HG03039 (cell line): ENCODE measurements around the gene NUP35.
"Not testable (repeated sequence)": the region's sequence is repeated elsewhere in the genome, so short reads cannot be mapped to it uniquely, and the experiment has no call there.

Source experiments
- ATAC-seq: cut with Tn5 transposase; IDR thresholded peaks from one replicate; pipeline ENCODE4 v1.9.1; 2021; ENCODE audit warnings: mild to moderate bottlenecking, moderate library complexity; ENCODE audit not compliant: unreplicated experiment

The NUP35 gene

DNA sequence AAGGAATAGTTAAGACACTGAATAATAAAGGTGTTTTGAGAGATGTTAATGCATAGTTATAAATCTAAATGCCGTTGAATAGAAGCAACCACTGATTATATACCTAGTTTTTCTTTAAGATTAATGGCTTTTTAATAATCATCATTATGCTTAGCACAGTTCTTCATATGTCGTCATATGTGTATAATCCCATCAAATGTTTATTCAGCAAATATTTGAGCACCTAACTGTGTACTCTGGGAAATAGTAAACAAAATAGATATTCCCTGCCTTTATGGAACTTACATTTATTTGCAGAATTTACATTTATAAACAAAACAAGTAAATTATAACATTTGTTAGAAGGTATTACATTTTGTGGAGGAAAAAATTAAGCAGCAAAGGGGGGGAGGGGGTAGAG lies 9.8 kb downstream of the NUP35 start:
- no peak for ATAC-seq

DNA sequence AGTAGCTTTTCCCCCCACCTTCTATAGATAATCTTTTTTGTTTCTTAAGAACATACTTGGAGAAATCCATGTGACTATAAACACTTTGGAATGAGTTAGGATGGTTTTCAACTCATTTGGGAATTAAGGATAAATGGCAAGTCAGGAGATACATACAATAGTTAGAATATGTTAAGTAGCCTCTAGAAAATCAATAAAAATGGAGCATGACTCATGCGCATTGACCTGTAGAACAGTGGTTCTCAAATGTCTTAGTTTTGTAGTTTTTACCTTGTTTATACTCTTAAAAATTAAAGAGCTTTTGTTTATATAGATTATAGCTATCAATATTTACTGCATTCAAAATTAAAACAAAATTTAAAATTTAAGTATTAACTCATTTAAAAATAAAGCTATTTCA lies 24.7 kb downstream of the NUP35 start:
- no peak for ATAC-seq

DNA sequence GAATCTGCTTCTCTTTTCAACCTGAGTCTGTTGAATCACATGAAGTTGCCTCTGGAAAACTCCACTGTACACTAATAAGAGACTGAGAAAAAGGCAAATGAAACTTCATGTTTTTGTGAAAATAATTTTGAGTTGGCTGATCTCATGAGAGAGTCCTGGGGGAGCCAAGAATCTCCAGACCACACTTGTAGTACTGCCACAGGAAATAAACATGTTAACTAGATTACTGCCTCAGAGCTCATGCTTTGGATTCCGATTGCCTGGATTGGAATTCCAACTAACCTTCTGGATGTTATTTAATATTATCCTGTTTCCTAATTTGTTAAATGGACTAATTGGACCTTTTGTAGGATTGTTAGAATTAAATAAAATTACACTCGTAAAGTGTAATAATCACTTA lies 25.2 kb downstream of the NUP35 start:
- no peak for ATAC-seq

DNA sequence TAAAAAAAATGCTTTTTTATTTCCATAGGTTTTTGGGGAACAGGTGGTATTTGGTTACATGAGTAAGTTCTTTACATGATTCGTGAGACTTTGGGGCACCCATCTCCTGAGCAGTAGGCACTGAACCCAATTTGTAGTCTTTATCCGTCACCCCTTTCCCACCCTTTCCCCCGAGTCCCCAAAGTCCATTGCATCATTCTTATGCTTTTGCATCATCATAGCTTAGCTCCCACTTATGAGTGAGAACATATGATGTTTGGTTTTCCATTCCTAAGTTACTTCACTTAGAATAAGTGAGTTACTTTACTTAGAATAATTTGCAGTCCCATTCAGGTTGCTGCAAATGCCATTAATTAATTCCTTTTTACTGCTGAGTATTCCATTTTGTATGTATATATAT lies 28.0 kb downstream of the NUP35 start:
- ATAC-seq: not testable (repeated sequence)

DNA sequence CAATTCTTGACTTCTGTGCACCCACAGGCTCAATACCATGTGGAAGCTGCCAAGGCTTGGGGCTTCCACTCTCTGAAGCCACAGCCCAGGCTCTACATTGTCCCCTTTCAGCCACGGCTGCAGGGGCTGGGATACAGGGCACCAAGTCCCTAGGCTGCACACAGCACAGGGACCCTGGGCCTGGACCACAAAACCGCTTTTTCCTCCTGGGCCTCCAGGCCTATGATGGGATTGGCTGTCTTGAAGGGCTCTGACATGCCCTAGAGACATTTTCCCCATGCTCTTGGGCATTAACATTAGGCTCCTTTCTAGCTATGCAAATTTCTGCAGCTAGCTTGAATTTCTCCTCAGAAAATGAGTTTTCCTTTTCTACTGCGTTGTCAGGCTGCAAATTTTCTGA lies 29.7 kb downstream of the NUP35 start:
- no peak for ATAC-seq

DNA sequence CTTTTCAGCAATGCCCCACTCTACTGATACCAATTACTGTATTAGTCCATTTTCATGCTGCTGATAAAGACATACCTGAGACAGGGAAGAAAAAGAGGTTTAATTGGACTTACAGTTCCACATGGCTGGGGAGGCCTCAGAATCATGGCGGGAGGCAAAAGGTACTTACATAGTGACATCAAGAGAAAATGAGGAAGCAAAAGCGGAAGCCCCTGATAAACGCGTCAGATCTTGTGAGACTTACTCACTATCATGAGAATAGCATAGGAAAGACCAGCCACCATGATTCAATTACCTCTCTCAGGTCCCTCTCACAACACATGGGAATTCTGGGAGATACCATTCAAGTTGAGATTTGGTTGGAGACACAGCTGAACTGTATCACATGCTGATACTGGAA lies 30.5 kb downstream of the NUP35 start:
- not testable (repeated sequence) for ATAC-seq

DNA sequence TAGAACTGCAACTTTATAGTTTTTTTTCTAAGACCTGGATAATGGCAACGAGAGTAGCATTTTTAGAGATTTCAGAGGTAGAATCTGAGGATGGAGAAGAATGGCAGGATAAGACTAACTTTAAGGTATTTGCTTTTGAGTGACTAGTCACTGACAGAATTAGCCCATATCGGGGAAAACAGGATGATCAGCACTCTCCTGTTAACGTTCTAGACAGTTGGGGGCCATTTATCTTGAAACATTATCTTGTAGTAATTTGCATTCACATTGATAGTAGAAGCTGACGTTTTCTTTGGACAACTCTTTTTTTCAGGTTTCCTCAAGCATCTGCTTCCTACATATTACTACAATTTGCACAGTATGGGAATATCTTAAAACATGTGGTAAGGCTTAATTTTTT lies 32.9 kb downstream of the NUP35 start:
- ATAC-seq: no peak

DNA sequence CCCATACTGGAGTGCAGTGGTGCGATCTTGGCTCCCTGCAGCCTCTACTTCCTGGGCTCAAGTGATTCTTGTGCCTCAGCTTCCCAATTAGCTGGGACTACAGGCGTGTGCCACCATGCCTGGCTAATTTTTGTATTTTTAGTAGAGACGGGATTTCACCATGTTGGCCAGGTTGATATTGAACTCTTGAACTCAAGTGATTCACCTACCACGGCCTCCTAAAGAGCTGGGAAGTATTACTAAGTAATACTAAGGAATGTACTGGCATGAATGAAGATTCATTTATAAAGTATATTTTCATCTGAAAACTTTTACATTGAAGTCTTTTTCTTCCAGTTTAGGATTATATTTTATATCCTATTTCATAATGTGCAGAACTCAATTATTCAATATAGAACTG lies 38.1 kb downstream of the NUP35 start:
- no peak for ATAC-seq

DNA sequence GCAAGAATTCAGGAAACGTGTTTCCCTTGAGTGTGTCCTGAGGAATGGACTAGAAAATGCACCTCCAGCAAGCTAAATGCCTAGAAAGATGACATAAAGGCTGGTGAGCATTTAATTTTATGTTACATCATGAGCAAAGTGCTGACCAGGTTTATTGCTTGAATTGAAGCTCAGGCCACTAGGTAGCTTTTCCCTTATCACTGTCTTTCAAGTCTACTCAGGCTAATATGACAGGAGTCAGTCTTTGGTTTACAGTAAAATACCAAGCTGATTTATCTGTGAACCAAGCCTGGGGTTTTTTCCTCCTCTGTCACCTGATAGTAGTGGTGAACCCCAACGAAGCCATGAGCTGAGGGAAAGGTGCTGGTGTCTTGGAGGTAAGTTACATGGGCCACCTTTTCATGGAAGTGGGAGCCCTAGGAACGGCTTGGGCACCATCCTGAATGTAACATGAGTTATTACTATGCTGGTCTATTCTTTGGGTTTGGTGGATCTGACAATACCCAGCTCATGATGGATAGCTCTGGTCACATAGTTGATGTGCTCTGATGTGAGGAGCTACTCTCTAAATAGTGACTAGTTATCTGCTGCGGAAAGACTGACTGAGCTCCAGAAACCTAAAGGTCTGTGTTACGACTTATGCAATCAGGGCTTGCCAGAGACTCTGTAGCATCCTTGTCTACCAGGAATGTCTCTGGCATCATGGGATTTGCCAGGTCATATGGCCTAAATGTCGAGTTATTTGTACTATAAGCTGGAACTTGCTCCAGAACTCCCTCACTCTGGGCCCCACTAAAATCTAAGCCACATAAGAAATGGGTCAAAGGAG lies 39.8 kb downstream of the NUP35 start:
- ATAC-seq: no peak

DNA sequence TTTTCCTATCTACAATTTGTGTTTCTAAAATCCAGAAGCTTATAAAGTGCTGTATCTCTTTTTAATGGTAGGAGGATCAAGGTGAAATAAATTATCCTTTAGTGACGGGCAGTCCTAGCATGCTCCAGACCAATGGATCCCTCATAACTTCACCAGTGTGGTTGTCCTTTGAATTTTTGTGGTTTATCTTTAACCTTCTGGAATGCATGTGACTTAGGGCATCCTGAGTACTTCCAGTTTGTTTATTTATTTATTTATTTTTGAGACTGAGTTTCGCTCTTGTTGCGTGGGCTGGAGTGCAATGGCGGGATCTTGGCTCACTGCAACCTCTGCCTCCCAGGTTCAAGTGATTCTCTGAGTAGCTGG lies 40.4 kb downstream of the NUP35 start:
- ATAC-seq: no peak

DNA sequence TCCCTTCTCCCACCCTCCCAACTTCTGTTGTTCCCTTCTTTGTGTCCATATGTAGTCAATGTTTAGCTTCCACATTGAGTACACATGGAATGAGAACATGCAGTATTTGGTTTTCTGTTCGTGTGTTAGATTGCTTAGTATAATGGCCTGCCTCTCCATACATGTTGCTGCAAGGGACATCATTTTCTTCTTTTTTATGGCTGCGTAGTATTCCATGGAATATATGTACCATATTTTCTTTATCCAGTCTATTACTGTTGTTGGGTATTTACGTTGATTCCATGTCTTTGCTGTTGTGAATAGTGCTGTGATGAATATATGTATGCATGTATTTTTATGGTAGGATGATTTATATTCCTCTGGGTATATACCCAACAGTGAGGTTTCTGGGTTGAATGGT lies 42.0 kb downstream of the NUP35 start:
- no peak for ATAC-seq

DNA sequence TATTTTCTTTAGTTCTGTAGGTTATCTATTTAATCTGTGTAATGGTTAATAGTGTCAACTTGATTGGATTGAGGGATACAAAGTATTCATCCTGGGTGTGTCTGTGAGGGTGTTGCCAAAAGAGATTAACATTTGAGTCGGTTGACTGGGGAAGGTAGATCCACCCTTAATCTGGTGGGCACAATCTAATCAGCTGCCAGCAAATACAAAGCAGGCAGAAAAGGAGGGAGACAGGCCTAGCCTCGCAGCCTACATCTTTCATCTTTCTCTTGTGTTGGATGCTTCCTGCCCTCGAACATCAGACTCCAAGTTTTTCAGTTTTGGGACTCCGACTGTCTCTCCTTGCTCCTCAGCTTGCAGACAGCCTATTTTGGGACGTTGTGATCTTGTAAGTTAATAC lies 42.7 kb downstream of the NUP35 start:
- not testable (repeated sequence) for ATAC-seq

DNA sequence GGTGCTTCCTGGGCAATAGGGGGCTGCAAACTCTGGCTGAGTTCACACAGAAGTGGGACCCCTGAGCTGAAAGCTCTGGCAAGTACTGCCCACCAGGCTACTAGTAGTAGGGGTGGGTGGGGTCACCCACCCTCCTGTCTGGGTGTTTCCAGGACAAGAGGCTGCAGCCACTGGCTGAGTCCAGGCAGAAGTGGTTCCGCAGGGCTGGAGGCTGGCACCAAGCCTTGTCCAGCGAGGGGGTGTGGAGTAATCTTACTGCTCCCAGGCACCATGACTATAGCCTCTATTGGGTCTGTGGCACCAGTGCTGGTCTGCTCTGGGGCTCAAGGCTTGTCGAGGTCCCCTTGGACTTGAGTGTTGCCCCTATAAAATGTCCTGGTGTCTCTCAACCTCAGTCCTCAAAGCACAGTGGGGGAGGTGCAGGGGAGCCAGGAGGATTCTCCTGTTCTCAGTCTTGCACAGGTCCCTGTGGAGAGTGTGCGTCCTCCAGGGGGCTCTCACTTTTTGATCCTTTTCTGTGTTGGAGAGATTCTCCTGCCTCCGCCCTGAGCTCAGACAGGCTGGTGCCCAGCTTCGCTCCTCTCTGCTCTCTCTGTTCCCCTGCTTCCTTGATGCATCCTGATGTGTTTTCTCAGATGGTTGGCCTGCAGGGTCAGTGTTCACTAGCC lies 48.1 kb downstream of the NUP35 start:
- no peak for ATAC-seq

DNA sequence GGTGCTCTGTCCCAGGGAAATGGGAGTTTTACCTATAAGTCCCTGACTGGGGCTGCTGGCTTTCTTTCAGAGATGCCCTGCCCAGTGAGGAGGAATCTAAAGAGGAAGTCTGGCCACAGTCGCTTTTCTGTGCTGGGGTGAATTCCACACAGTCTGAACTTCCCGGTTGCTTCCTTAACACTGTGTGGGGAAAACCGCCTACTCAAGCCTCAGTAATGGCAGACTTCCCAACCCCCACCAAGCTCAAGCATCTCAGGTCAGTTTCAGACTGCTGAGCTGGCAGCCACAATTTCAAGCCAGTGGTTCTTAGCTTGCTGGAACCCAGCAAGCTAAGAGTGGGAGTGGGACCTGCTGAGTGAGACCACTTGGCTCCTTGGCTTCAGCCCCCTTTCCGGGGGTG lies 54.9 kb downstream of the NUP35 start:
- no peak for ATAC-seq

DNA sequence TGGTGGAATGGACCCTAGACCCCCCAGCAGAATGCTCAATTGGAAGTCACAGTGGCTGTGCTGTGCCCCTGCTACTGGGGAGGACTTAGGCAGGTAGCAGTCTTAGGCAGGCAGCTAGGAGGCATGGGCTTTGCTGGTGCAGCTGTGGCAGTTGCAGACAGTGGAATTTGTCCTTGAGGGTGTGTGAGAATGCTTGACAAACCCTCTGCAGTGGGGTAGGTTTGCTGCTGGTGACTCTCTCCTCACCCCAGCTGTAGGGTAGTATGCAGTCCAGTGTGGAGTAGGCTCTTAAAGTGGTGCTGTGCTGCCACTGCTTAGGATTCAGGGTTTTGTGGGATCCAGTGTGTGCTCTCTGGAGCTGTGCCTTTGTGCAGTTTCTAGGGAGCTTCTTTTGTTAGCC lies 61.3 kb downstream of the NUP35 start:
- no peak for ATAC-seq

DNA sequence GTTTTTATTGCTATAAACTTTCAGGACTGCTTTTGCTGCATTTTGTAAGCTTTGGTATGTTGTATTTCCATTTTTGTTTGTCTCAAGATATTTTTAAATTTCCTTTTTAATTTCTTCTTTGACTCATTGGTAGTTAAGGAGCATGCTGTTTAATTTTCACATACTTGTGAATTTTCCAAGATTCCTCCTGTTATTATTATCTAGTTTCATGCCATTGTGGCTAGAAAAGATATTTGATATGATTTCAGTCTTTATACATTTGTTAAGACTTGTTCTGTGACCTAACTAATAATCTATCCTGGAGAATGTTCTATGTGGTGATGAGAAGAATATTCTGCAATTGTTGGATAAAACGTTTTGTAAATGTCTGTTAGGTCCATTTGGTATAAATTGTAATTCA lies 62.1 kb downstream of the NUP35 start:
- no peak for ATAC-seq

DNA sequence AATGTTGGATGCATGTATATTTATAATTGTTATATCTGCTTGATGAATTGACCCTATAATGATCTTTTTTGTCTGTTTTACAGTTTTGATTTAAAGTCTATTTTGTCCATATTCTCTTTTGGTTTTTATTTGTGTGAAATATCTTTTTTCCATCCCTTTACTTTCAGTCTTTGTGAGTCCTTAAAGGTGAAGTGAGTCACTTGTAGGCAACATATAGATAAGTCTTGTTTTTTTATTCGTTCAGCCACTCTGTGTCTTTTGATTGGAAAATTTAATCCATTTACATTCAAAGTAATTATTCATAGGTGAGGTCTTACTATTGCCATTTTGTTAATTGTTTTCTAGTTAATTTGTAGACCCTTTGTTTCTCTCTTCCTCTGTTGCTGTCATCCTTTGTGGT lies 62.5 kb downstream of the NUP35 start:
- no peak for ATAC-seq

DNA sequence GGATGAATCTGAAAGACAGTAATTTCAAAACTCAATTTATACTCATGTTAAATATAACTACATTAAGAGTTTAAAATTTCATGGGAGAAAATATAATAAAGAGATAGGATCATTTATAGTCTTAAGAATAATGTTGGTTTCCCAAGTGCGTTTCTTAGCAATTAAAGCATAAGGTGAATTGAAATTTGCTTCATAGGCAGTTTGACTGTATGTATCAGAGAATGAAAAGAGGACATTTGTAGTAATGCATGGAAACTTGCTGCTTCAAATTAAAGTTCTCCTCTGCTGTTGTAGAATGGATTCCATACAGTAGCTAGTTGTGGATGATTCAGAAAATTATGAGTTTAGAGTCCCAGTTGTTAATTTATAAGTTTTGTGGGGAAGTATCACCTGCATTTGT lies 68.1 kb downstream of the NUP35 start:
- ATAC-seq: no peak

DNA sequence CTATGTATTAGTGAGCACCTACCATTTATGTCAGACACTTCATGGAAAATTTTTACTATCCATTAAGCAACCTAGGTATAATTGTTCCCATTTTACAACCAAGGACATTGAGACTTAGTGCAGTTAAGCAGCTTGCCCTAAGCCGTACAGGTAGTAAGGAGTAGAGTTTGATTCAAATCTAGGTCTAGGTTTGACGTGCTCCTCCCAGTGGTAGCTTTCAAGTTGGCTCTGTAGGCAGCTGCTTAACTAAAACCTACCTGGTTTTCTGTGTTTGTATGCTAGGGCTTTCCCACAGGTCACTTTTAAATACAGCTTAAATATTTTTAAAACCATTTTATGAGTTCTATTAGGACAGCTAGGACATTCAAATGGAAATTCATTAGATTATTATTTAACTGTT lies 69.7 kb downstream of the NUP35 start:
- ATAC-seq: no peak

DNA sequence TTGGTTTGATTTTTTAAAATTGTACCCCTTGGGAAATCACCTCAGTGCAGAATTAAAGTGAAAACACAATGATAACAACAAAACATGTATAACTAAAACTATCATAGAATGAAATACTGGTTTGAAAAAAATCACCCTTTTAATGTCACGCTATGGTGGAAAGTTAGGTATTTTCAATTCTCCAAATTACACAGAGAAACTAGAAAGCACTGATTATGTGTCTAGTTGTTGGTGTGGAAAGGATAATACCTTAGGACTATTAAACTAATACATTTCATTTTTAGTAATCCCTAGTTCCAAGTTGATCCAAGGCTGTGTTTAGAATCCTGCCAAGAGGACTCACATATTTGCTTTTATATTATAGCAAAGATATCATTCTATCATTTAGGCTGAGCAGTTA lies 71.2 kb downstream of the NUP35 start:
- no peak for ATAC-seq

DNA sequence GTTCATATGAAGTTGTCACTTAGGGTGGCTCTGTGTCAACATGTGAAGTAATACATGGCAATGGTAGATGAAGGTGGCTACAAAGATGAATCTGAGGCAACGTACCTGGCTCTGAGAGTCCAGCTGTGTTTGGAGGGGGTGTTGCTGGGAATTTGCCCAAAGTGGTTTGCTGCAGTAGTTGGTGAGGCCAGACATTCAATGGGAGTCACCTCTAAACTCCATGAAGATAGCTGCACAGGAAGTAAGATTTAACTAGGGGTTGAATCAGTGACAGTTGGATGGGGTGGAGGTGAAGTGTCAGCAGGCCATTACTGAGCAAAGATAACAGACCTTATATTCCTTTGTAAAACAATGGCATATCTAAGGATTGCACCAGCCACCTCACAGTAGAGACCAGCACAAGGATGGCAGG lies 71.8 kb downstream of the NUP35 start:
- no peak for ATAC-seq

DNA sequence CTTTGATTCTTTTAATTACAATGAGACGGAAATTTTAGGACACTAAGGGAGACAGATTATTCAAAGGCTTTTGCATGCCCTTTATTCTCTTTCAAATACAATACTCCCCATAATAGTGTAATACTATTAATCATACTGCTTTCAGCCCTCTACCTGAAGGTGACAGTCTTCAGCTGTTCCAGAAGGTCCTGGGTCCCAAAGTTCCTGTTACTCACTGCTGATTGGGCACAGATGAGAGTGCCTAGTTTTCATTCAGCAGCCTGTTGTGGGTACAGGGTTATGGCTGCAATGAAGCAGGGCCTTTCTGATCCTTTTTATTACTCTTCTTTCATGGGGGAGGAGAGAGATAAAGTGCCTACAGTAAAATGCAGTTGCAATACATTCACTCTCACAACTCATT lies 80.2 kb downstream of the NUP35 start:
- no peak for ATAC-seq

DNA sequence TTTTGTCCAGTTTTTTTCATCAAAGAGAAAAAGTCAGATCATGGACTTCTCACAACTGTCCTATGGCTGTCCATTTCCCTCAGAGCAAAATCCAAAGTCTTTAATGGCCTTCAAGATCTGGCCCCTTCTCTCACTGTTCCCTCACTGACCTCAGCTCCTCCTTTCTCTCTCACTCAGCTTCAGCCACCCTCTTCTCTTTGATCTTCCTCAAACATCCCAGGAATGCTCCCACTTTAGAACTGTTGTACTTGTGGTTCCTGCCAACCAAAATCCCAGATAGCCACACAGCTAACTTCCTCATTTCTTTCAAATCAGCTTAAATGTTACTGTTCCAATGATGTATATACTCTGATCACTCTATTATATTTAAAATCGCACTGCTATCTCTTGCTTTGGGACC lies 82.9 kb downstream of the NUP35 start:
- no peak for ATAC-seq
